ENCODE measurements around the gene BEST2.
"Not testable (repeated sequence)": the region's sequence is repeated elsewhere in the genome, so short reads cannot be mapped to it uniquely, and the experiment has no call there.

The BEST2 gene

GRCh38 chr19:12796146-12797071 is 44.8 kb downstream of the BEST2 start:
- H3K4me3 ChIP-seq (ENCODE audit: low read depth, low read length): no peak overlapping the region
- TF ChIP-seq CTCF (IDR thresholded peaks at IDR 0.05; ENCODE audit: control insufficient read depth, extremely low read depth, insufficient read depth): peak; percentile 98
- no peak for DNase-seq (ENCODE audit: low read depth)

- TF ChIP-seq CTCF (IDR thresholded peaks at IDR 0.05; ENCODE audit: control insufficient read depth, extremely low read depth, insufficient read depth): no peak
- H3K4me3 ChIP-seq (ENCODE audit: low read depth, low read length): no peak overlapping the region
- no peak for DNase-seq (ENCODE audit: low read depth)
Measured at GRCh38 chr19:12797141-12797587, 45.6 kb downstream of the BEST2 start.

- not testable (repeated sequence) for DNase-seq (ENCODE audit: low read depth); H3K4me3 ChIP-seq (ENCODE audit: low read depth, low read length)
Measured at GRCh38 chr19:12797607-12798006, 46.0 kb downstream of the BEST2 start.

- DNase-seq (ENCODE audit: low read depth): no peak
- TF ChIP-seq CTCF (IDR thresholded peaks at IDR 0.05; ENCODE audit: control insufficient read depth, extremely low read depth, insufficient read depth): no peak
- H3K4me3 ChIP-seq (ENCODE audit: low read depth, low read length): peak overlapping the region; percentile 100
Measured at GRCh38 chr19:12799742-12800465, 48.3 kb downstream of the BEST2 start.

- no peak for TF ChIP-seq CTCF (IDR thresholded peaks at IDR 0.05; ENCODE audit: control insufficient read depth, extremely low read depth, insufficient read depth)
- DNase-seq (ENCODE audit: low read depth): no peak
- peak overlapping the region; percentile 100 for H3K4me3 ChIP-seq (ENCODE audit: low read depth, low read length)
Measured at GRCh38 chr19:12800466-12800770, 48.8 kb downstream of the BEST2 start.

GRCh38 chr19:12800923-12801465 is 49.4 kb downstream of the BEST2 start:
- no peak for TF ChIP-seq CTCF (IDR thresholded peaks at IDR 0.05; ENCODE audit: control insufficient read depth, extremely low read depth, insufficient read depth)
- H3K4me3 ChIP-seq (ENCODE audit: low read depth, low read length): peak overlapping the region; percentile 100
- no peak for DNase-seq (ENCODE audit: low read depth)

Data from LNCaP clone FGC (cell line).